Karpas-422 (cell line): ENCODE results near the gene MRTFA. TPM values are rescaled to one million over a fixed set of nuclear protein-coding genes. Genes with fewer than 3 reads are reported as not detected.
"Not testable (repeated sequence)": the region's sequence is repeated elsewhere in the genome, so short reads cannot be mapped to it uniquely, and the experiment has no call there.

Source experiments
- DNase-seq: peaks from one replicate; pipeline ENCODE4 v3.0.0-alpha.2; 2015
- H2AFZ ChIP-seq: fragments of 200-600 bp; sonication (generic); 2 replicates; pipeline ENCODE4 v1.6.1; 2014; ENCODE audit warnings: antibody characterized with exemption, low read length, mixed read lengths
- H3K27ac ChIP-seq: fragments of 200-600 bp; sonication (generic); 2 replicates; pipeline ENCODE4 v1.5.1; 2014; ENCODE audit warnings: mild to moderate bottlenecking, low read length, moderate library complexity
- H3K27me3 ChIP-seq: fragments of 200-600 bp; sonication (generic); 2 replicates; pipeline ENCODE4 v1.6.1; 2014; ENCODE audit warnings: low read length, mixed read lengths
- H3K36me3 ChIP-seq: fragments of 200-600 bp; sonication (generic); 2 replicates; pipeline ENCODE4 v1.6.1; 2014; ENCODE audit warnings: low read length, mixed read lengths; ENCODE audit not compliant: insufficient read depth
- H3K4me1 ChIP-seq: fragments of 200-600 bp; sonication (generic); 2 replicates; pipeline ENCODE4 v1.6.1; 2014; ENCODE audit warnings: mild to moderate bottlenecking, low read length, mixed read lengths
- H3K4me2 ChIP-seq: fragments of 200-600 bp; sonication (generic); 2 replicates; pipeline ENCODE4 v1.6.1; 2014; ENCODE audit warnings: low read length, low read depth, mild to moderate bottlenecking; ENCODE audit not compliant: poor library complexity, severe bottlenecking
- H3K4me3 ChIP-seq: fragments of 200-600 bp; sonication (generic); 2 replicates; pipeline ENCODE4 v1.5.1; 2014; ENCODE audit warnings: mild to moderate bottlenecking, antibody characterized with exemption, low read length, mixed read lengths
- H3K79me2 ChIP-seq: fragments of 200-600 bp; sonication (generic); 2 replicates; pipeline ENCODE4 v1.6.1; 2014; ENCODE audit warnings: mild to moderate bottlenecking, low read length, mixed read lengths
- H3K9ac ChIP-seq: fragments of 200-600 bp; sonication (generic); 2 replicates; pipeline ENCODE4 v1.6.0; 2014; ENCODE audit warnings: low read length
- H3K9me2 ChIP-seq: fragments of 200-600 bp; sonication (generic), shearing (Covaris generic); replicated peaks from 2 replicates; pipeline ENCODE4 v1.6.0; 2014; ENCODE audit warnings: mild to moderate bottlenecking, low read length, moderate library complexity; ENCODE audit not compliant: insufficient read depth
- H3K9me3 ChIP-seq: fragments of 300-700, 200-600 bp; sonication (generic); 2 replicates; pipeline ENCODE4 v1.6.1; 2014; ENCODE audit warnings: low read length, mixed read lengths
- H4K20me1 ChIP-seq: fragments of 200-600 bp; sonication (generic); 2 replicates; pipeline ENCODE4 v1.6.1; 2014; ENCODE audit warnings: mild to moderate bottlenecking, antibody characterized with exemption, low read length, low read depth; ENCODE audit not compliant: insufficient read depth
- total RNA-seq: library from RNA; depleted of rRNA; stranded (reverse); fragments of >200 nt; shearing (Covaris generic); gene quantifications from 2 replicates; pipeline ENCODE4 v1.2.3, GENCODE V29; 2014; ENCODE audit warnings: low replicate concordance

MRTFA gene
- total RNA-seq, 1 experiment from 2014 or later, result 37.2 TPM

DNA sequence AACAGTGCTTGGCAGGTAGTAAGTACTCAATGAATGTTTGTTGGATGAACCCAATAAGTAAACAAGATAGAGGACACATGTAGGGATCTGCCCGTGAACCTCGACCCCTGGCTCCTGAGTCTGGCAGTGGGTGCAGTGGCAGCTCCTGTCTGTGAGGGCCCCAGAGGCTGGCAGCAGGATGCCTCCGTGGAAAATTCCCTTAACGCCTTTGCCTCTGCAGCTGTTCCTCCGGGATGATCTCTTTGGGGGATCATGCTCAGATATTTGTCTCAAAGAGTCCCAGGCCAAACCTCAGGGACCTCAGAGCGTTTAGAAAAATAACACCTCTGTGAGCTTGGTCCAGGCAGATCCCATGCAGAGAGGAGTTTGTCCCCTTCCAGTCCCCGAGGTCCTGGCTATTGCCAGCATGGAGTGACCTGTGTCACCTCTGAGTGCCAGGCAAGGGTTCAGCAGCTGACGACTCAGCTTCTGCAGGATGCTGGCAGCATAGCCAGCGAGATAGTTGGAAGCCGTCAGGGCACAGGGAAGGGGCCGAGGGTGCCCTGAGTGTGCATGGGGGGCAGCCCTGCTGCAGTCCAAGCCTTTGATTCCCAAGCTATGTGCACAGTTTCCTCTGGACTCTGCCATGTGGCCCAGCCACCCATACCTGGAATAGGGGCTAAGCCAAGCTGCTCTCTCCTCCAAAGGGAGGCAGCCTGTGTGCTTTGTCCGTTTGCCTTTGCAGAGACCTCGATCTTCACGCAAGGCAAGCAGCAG lies 42.2 kb upstream of the MRTFA start:
- H3K27ac ChIP-seq, result no peak overlapping the region
- H4K20me1 ChIP-seq, result no peaks in the 10 kb centered on the region
- no peaks in the 10 kb centered on the region for H3K9me3 ChIP-seq
- no peak overlapping the region for H2AFZ ChIP-seq
- no peaks in the 10 kb centered on the region for H3K36me3 ChIP-seq
- H3K4me3 ChIP-seq, result no peak overlapping the region
- no peak for DNase-seq
- H3K79me2 ChIP-seq, result no peaks in the 10 kb centered on the region
- H3K27me3 ChIP-seq, result no peaks in the 10 kb centered on the region
- no peaks in the 10 kb centered on the region for H3K9me2 ChIP-seq
- H3K4me1 ChIP-seq, result peaks cover 10% of the 10 kb centered on the region
- H3K4me2 ChIP-seq, result no peak overlapping the region
- no peak overlapping the region for H3K9ac ChIP-seq

GRCh38 chr22:40676644-40677043 lies 40.1 kb upstream of the MRTFA start:
- H3K9me2 ChIP-seq, result no peaks in the 10 kb centered on the region
- H3K9ac ChIP-seq, result no peak overlapping the region
- no peak overlapping the region for H3K4me2 ChIP-seq
- H3K79me2 ChIP-seq, result no peaks in the 10 kb centered on the region
- H2AFZ ChIP-seq, result no peak overlapping the region
- H3K27ac ChIP-seq, result no peak overlapping the region
- H3K27me3 ChIP-seq, result no peaks in the 10 kb centered on the region
- H4K20me1 ChIP-seq, result no peaks in the 10 kb centered on the region
- no peak overlapping the region for H3K4me3 ChIP-seq
- H3K36me3 ChIP-seq, result no peaks in the 10 kb centered on the region
- no peaks in the 10 kb centered on the region for H3K4me1 ChIP-seq
- DNase-seq, result no peak
- no peaks in the 10 kb centered on the region for H3K9me3 ChIP-seq

GRCh38 chr22:40676166-40676565 lies 39.6 kb upstream of the MRTFA start:
- H3K4me2 ChIP-seq, H3K36me3 ChIP-seq, H3K27me3 ChIP-seq, DNase-seq, H2AFZ ChIP-seq, H3K9ac ChIP-seq, H3K9me3 ChIP-seq, H3K27ac ChIP-seq, H3K9me2 ChIP-seq, H3K4me1 ChIP-seq, H3K79me2 ChIP-seq, H4K20me1 ChIP-seq, H3K4me3 ChIP-seq: not testable (repeated sequence)

GRCh38 chr22:40674274-40674673 lies 37.8 kb upstream of the MRTFA start:
- Histone ChIP-seq H4K20me1 (no peaks in the 10 kb centered on the region), H3K79me2 (no peaks in the 10 kb centered on the region), H3K4me1 (no peaks in the 10 kb centered on the region), H3K9me2 (no peaks in the 10 kb centered on the region), H3K4me2 (no peak overlapping the region), H3K27me3 (no peaks in the 10 kb centered on the region), H3K9ac (no peak overlapping the region), H3K9me3 (no peaks in the 10 kb centered on the region), H3K36me3 (no peaks in the 10 kb centered on the region), H3K27ac (no peak overlapping the region), H3K4me3 (no peak overlapping the region), H2AFZ (no peak overlapping the region)
- no peak for DNase-seq

DNA sequence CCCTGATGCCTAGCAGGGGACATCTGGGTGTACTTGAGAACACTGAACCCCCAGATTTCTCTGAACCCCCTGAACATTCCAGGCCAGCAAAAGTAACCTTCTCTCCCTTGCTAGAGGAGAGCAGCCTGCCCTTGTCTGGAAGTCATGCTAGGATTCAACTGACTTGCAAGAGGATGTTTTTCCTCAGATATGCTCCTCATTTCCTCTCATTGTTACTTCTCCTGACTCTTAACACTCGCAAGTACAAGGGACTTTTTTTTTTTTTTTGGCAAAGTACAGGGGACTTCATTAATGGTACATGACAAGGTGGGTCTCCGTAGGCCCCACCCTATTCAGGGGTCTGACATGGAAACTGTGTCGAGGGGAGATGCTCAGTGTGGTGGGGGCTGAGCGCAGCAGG lies 36.5 kb upstream of the MRTFA start:
- no peaks in the 10 kb centered on the region for H3K36me3 ChIP-seq
- DNase-seq, result no peak
- no peak overlapping the region for H3K9ac ChIP-seq
- no peaks in the 10 kb centered on the region for H3K9me2 ChIP-seq
- no peaks in the 10 kb centered on the region for H3K79me2 ChIP-seq
- H2AFZ ChIP-seq, result no peak overlapping the region
- H3K4me2 ChIP-seq, result no peak overlapping the region
- H3K9me3 ChIP-seq, result no peaks in the 10 kb centered on the region
- no peak overlapping the region for H3K4me3 ChIP-seq
- H3K27ac ChIP-seq, result no peak overlapping the region
- H3K27me3 ChIP-seq, result no peaks in the 10 kb centered on the region
- H4K20me1 ChIP-seq, result no peaks in the 10 kb centered on the region
- H3K4me1 ChIP-seq, result no peaks in the 10 kb centered on the region

DNA sequence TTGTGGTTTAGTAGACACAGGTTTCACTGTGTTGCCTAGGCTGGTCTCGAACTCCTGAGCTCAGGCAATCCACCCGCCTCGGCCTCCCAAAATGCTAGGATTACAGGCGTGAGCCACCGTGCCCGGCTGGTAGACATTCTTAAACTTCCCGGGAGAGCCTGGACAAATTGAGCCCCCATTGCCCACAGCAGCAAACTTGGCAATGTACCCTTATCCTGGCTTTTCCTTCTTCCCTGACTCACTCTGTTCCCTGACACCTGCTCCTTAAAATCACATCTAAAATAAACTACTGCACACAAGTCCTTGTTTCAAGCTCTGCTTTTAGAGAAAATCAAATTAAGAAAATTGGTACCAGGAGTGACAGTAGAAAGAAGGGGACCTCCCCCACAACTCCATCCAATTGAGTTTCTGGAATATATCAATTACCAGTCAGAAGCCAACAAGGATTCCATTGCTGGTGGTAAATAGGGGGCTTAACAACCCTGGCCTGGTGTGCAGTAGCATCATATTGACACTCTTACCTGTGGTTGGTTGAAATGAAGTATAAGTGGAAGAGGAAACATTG lies 35.4 kb upstream of the MRTFA start:
- H3K4me3 ChIP-seq, result no peak overlapping the region
- H3K79me2 ChIP-seq, result no peaks in the 10 kb centered on the region
- no peak overlapping the region for H3K4me2 ChIP-seq
- no peaks in the 10 kb centered on the region for H3K9me3 ChIP-seq
- H3K36me3 ChIP-seq, result no peaks in the 10 kb centered on the region
- no peaks in the 10 kb centered on the region for H3K27me3 ChIP-seq
- no peak overlapping the region for H3K27ac ChIP-seq
- H3K9me2 ChIP-seq, result no peaks in the 10 kb centered on the region
- H4K20me1 ChIP-seq, result no peaks in the 10 kb centered on the region
- H3K9ac ChIP-seq, result no peak overlapping the region
- DNase-seq, result no peak
- H3K4me1 ChIP-seq, result no peaks in the 10 kb centered on the region
- no peak overlapping the region for H2AFZ ChIP-seq

DNA sequence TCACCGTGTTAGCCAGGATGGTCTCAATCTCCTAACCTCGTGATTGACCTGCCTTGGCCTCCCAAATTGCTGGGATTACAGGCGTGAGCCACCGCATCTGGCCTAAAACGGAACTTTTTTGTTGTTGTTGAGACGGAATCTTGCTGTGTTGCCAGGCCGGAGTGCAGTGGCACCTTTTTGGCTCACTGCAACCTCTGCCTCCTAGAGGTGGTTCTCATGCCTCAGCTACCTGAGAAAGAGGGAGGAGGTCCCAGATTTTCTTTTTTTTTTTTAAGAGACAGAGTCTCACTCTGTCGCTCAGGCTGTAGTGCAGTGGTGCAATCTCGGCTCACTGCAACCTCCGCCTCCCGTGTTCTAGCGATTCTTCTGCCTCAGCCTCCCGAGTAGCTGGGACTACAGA lies 34.9 kb upstream of the MRTFA start:
- DNase-seq, result no peak
- H3K4me2 ChIP-seq, result no peak overlapping the region

GRCh38 chr22:40670058-40670457 lies 33.5 kb upstream of the MRTFA start:
- H2AFZ ChIP-seq, result no peak overlapping the region
- H3K36me3 ChIP-seq, result no peaks in the 10 kb centered on the region
- H3K4me1 ChIP-seq, result no peaks in the 10 kb centered on the region
- no peak overlapping the region for H3K9ac ChIP-seq
- no peak overlapping the region for H3K4me3 ChIP-seq
- no peaks in the 10 kb centered on the region for H4K20me1 ChIP-seq
- no peaks in the 10 kb centered on the region for H3K9me2 ChIP-seq
- no peak overlapping the region for H3K27ac ChIP-seq
- H3K79me2 ChIP-seq, result no peaks in the 10 kb centered on the region
- no peaks in the 10 kb centered on the region for H3K27me3 ChIP-seq
- DNase-seq, result no peak
- no peak overlapping the region for H3K4me2 ChIP-seq
- no peaks in the 10 kb centered on the region for H3K9me3 ChIP-seq

More for the DNA sequence above, 34.9 kb upstream of the MRTFA start:
- Histone ChIP-seq H3K27ac (no peak overlapping the region), H3K79me2 (no peaks in the 10 kb centered on the region), H3K36me3 (no peaks in the 10 kb centered on the region), H3K4me1 (no peaks in the 10 kb centered on the region), H3K9ac (no peak overlapping the region), H2AFZ (no peak overlapping the region), H3K9me3 (no peaks in the 10 kb centered on the region), H3K27me3 (no peaks in the 10 kb centered on the region), H3K4me3 (no peak overlapping the region), H4K20me1 (no peaks in the 10 kb centered on the region), H3K9me2 (no peaks in the 10 kb centered on the region)
